Esophagus (tissue), 2 donors: Measurements from ENCODE around the gene TGFBI. TPM values are rescaled to one million over a fixed set of nuclear protein-coding genes. Genes with fewer than 3 reads are reported as not detected.

Experiments used
- H3K27ac ChIP-seq, 2 donors: one replicate each; pipeline ENCODE4 v1.5.1; 2013; ENCODE audit warnings: low read depth in 2 of 2, mild to moderate bottlenecking in 2 of 2, inconsistent platforms in 1 of 2, low read length in 1 of 2, moderate library complexity in 1 of 2
- H3K27me3 ChIP-seq, 2 donors: one replicate each; pipeline ENCODE4 v1.6.1; 2013; ENCODE audit warnings: low read length in 2 of 2, control low read depth in 1 of 2, mild to moderate bottlenecking in 1 of 2; ENCODE audit not compliant: insufficient read depth in 2 of 2, control insufficient read depth in 1 of 2
- H3K36me3 ChIP-seq, 2 donors: one replicate each; pipeline ENCODE4 v1.6.1; 2013; ENCODE audit warnings: low read length in 1 of 2; ENCODE audit not compliant: control insufficient read depth in 2 of 2, insufficient read depth in 2 of 2
- H3K4me1 ChIP-seq, 2 donors: one replicate each; pipeline ENCODE4 v1.6.1; 2013; ENCODE audit warnings: low read length in 1 of 2; ENCODE audit not compliant: control insufficient read depth in 2 of 2, insufficient read depth in 2 of 2
- H3K4me3 ChIP-seq, 2 donors: one replicate each; pipeline ENCODE4 v1.5.1; 2013; ENCODE audit warnings: low read length in 2 of 2, mild to moderate bottlenecking in 2 of 2, low read depth in 1 of 2, moderate library complexity in 1 of 2
- H3K9me3 ChIP-seq, 2 donors: one replicate each; pipeline ENCODE4 v1.6.1; 2013; ENCODE audit warnings: mild to moderate bottlenecking in 2 of 2, low read depth in 1 of 2, low read length in 1 of 2, moderate library complexity in 1 of 2; ENCODE audit not compliant: control insufficient read depth in 2 of 2, insufficient read depth in 1 of 2
- WGBS, 2 donors: extraction: QIAGEN DNeasy Blood & Tissue Kit; methylation state at CpG; one replicate each; pipeline ENCODE4 v1.1.7; 2013; 5-methylcytosine and 5-hydroxymethylcytosine counted together
- polyA plus RNA-seq, 2 donors: library from polyadenylated mRNA; stranded (reverse); fragments of 200-250 nt; gene quantifications; one replicate each; pipeline ENCODE4 v1.2.3, GENCODE V29; 2013
- donor health status: healthy with polysubstance abuse.
- donor health status: Bipolar disorder and iron deficiency.

The TGFBI gene
- polyA plus RNA-seq, 2 donors = 13.9 to 14.0 TPM

- Histone ChIP-seq H3K36me3 (no peaks in the 10 kb centered on the region), H3K9me3 (no peaks in the 10 kb centered on the region), H3K4me3 (no peak overlapping the region), H3K27me3 (no peaks in the 10 kb centered on the region), H3K27ac (no peak overlapping the region), H3K4me1 (peaks cover 0 to 2% of the 10 kb centered on the region in 2 donors)
- 26 to 46% methylated on average over 10 of the region's 10 CpGs for WGBS, 2 donors
Observed at GRCh38 chr5:136020383-136021015, 8.3 kb upstream of the TGFBI start.

- no peak overlapping the region for H3K27ac ChIP-seq
- H3K36me3 ChIP-seq = no peaks in the 10 kb centered on the region
- no peaks in the 10 kb centered on the region for H3K27me3 ChIP-seq
- no peaks in the 10 kb centered on the region for H3K9me3 ChIP-seq
- H3K4me1 ChIP-seq = peaks cover 0 to 2% of the 10 kb centered on the region in 2 donors
- 59 to 70% methylated on average over 4 of the region's 4 CpGs for WGBS, 2 donors
- H3K4me3 ChIP-seq = no peak overlapping the region
Observed at GRCh38 chr5:136021016-136021405, 7.8 kb upstream of the TGFBI start.

- Histone ChIP-seq H3K9me3 (no peaks in the 10 kb centered on the region), H3K4me1 (peaks cover 0 to 2% of the 10 kb centered on the region in 2 donors), H3K27ac (no peak overlapping the region), H3K4me3 (no peak overlapping the region), H3K36me3 (no peaks in the 10 kb centered on the region), H3K27me3 (no peaks in the 10 kb centered on the region)
- WGBS, 2 donors = 86 to 92% methylated on average over 7 of the region's 7 CpGs
Observed at GRCh38 chr5:136022965-136023364, 5.8 kb upstream of the TGFBI start.

GRCh38 chr5:136023958-136024541 lies 4.7 kb upstream of the TGFBI start:
- H3K4me1 ChIP-seq = peaks cover 5 to 9% of the 10 kb centered on the region in 2 donors
- H3K9me3 ChIP-seq = no peaks in the 10 kb centered on the region
- no peaks in the 10 kb centered on the region for H3K27me3 ChIP-seq
- no peaks in the 10 kb centered on the region for H3K36me3 ChIP-seq
- 38 to 48% methylated on average over 9 of the region's 9 CpGs for WGBS, 2 donors
- H3K27ac ChIP-seq = no peak overlapping the region
- no peak overlapping the region for H3K4me3 ChIP-seq

- H3K9me3 ChIP-seq = no peaks in the 10 kb centered on the region
- H3K4me1 ChIP-seq = peaks cover 6 to 10% of the 10 kb centered on the region in 2 donors
- no peak overlapping the region for H3K4me3 ChIP-seq
- H3K36me3 ChIP-seq = no peaks in the 10 kb centered on the region
- WGBS, 2 donors = 47 to 65% methylated on average over 2 of the region's 2 CpGs
- H3K27ac ChIP-seq = no peak overlapping the region
- no peaks in the 10 kb centered on the region for H3K27me3 ChIP-seq
Observed at GRCh38 chr5:136025900-136026299, 2.9 kb upstream of the TGFBI start.

GRCh38 chr5:136026636-136027035 lies 2.2 kb upstream of the TGFBI start:
- Histone ChIP-seq H3K27me3 (no peaks in the 10 kb centered on the region), H3K9me3 (no peaks in the 10 kb centered on the region), H3K36me3 (no peaks in the 10 kb centered on the region), H3K4me3 (no peak overlapping the region), H3K27ac (no peak overlapping the region), H3K4me1 (peaks cover 6 to 10% of the 10 kb centered on the region in 2 donors)
- WGBS, 2 donors = 71 to 88% methylated on average over 3 of the region's 3 CpGs

GRCh38 chr5:136027311-136027710 lies 1.5 kb upstream of the TGFBI start:
- Histone ChIP-seq H3K4me1 (peaks cover 6 to 10% of the 10 kb centered on the region in 2 donors), H3K27ac (no peak overlapping the region), H3K4me3 (no peak overlapping the region), H3K36me3 (no peaks in the 10 kb centered on the region), H3K27me3 (no peaks in the 10 kb centered on the region), H3K9me3 (no peaks in the 10 kb centered on the region)
- WGBS, 2 donors = 86 to 91% methylated on average over 4 of the region's 4 CpGs

GRCh38 chr5:136028090-136028489 lies 698 bp upstream of the TGFBI start:
- no peak overlapping the region for H3K27ac ChIP-seq
- no peaks in the 10 kb centered on the region for H3K9me3 ChIP-seq
- WGBS, 2 donors = 40 to 43% methylated on average over 3 of the region's 3 CpGs
- H3K36me3 ChIP-seq = no peaks in the 10 kb centered on the region
- H3K27me3 ChIP-seq = no peaks in the 10 kb centered on the region
- no peak overlapping the region for H3K4me3 ChIP-seq
- H3K4me1 ChIP-seq = peaks cover 6 to 14% of the 10 kb centered on the region in 2 donors

- H3K27me3 ChIP-seq = no peaks in the 10 kb centered on the region
- WGBS, 2 donors = 79 to 89% methylated on average over 2 of the region's 2 CpGs
- H3K9me3 ChIP-seq = no peaks in the 10 kb centered on the region
- no peaks in the 10 kb centered on the region for H3K36me3 ChIP-seq
- H3K4me3 ChIP-seq = no peak overlapping the region
- peaks cover 10 to 20% of the 10 kb centered on the region in 2 donors for H3K4me1 ChIP-seq
- no peak overlapping the region for H3K27ac ChIP-seq
Observed at GRCh38 chr5:136030252-136030651, 1.5 kb downstream of the TGFBI start.
